ENCODE measurements around the gene NATD1.
A peak's percentile ranks its signal among the peaks of the same experiment; 100 is the strongest.

NATD1 gene

GRCh38 chr17:21285164-21286065 is 32.2 kb upstream of the NATD1 start:
- Mint-ChIP-seq H3K4me3 (peak overlapping the region; percentile 90), H3K9me3 (no peaks in the 10 kb centered on the region), H3K4me1 (ENCODE audit: low read depth) (peaks cover 30% of the 10 kb centered on the region), H3K27ac (peak overlapping the region; percentile 95), H3K36me3 (ENCODE audit: low read depth) (peaks cover 11% of the 10 kb centered on the region), H3K27me3 (ENCODE audit: low read depth) (peaks cover 6% of the 10 kb centered on the region)

GRCh38 chr17:21284319-21285163 is 31.3 kb upstream of the NATD1 start, which contains the start of gene MAP2K3:
TSS of gene MAP2K3 (plus strand) at chr17:21284711. CDS start at chr17:21284921, 210 bp downstream.
- Mint-ChIP-seq H3K4me1 (ENCODE audit: low read depth) (peaks cover 37% of the 10 kb centered on the region), H3K27me3 (ENCODE audit: low read depth) (peaks cover 6% of the 10 kb centered on the region), H3K9me3 (no peaks in the 10 kb centered on the region), H3K36me3 (ENCODE audit: low read depth) (peaks cover 11% of the 10 kb centered on the region), H3K27ac (peak within 1 kb of the TSS; percentile 95), H3K4me3 (peak within 1 kb of the TSS; percentile 90)

- H3K36me3 Mint-ChIP-seq (ENCODE audit: low read depth), result peaks cover 11% of the 10 kb centered on the region
- peaks cover 39% of the 10 kb centered on the region for H3K4me1 Mint-ChIP-seq (ENCODE audit: low read depth)
- H3K4me3 Mint-ChIP-seq, result peak overlapping the region; percentile 90
- no peaks in the 10 kb centered on the region for H3K9me3 Mint-ChIP-seq
- H3K27ac Mint-ChIP-seq, result peak overlapping the region; percentile 69
- peaks cover 6% of the 10 kb centered on the region for H3K27me3 Mint-ChIP-seq (ENCODE audit: low read depth)
Measured at GRCh38 chr17:21283482-21284318, 30.5 kb upstream of the NATD1 start.

- Mint-ChIP-seq H3K27me3 (ENCODE audit: low read depth) (peaks cover 6% of the 10 kb centered on the region), H3K36me3 (ENCODE audit: low read depth) (peaks cover 14% of the 10 kb centered on the region), H3K9me3 (no peaks in the 10 kb centered on the region), H3K27ac (no peak overlapping the region), H3K4me1 (ENCODE audit: low read depth) (peaks cover 37% of the 10 kb centered on the region), H3K4me3 (no peak overlapping the region)
Measured at GRCh38 chr17:21282850-21283249, 29.6 kb upstream of the NATD1 start.

GRCh38 chr17:21282231-21282630 is 29.0 kb upstream of the NATD1 start:
- Mint-ChIP-seq H3K4me3 (no peak overlapping the region), H3K27me3 (ENCODE audit: low read depth) (peaks cover 6% of the 10 kb centered on the region), H3K4me1 (ENCODE audit: low read depth) (peaks cover 36% of the 10 kb centered on the region)

GRCh38 chr17:21280081-21280518 is 26.9 kb upstream of the NATD1 start:
- Mint-ChIP-seq H3K4me1 (ENCODE audit: low read depth) (peaks cover 30% of the 10 kb centered on the region), H3K27me3 (ENCODE audit: low read depth) (peaks cover 6% of the 10 kb centered on the region), H3K27ac (peak overlapping the region; percentile 37), H3K36me3 (ENCODE audit: low read depth) (peaks cover 3% of the 10 kb centered on the region), H3K4me3 (no peak overlapping the region), H3K9me3 (no peaks in the 10 kb centered on the region)

More at GRCh38 chr17:21282231-21282630, 29.0 kb upstream of the NATD1 start:
- Mint-ChIP-seq H3K27ac (no peak overlapping the region), H3K36me3 (ENCODE audit: low read depth) (peaks cover 10% of the 10 kb centered on the region), H3K9me3 (no peaks in the 10 kb centered on the region)

GRCh38 chr17:21279582-21279981 is 26.4 kb upstream of the NATD1 start:
- Mint-ChIP-seq H3K9me3 (no peaks in the 10 kb centered on the region), H3K27me3 (ENCODE audit: low read depth) (peaks cover 6% of the 10 kb centered on the region), H3K36me3 (ENCODE audit: low read depth) (peaks cover 3% of the 10 kb centered on the region), H3K4me1 (ENCODE audit: low read depth) (peaks cover 33% of the 10 kb centered on the region), H3K27ac (peak overlapping the region; percentile 37), H3K4me3 (no peak overlapping the region)

- H3K27me3 Mint-ChIP-seq (ENCODE audit: low read depth), result peaks cover 6% of the 10 kb centered on the region
- no peak overlapping the region for H3K27ac Mint-ChIP-seq
- H3K4me1 Mint-ChIP-seq (ENCODE audit: low read depth), result peaks cover 33% of the 10 kb centered on the region
- no peaks in the 10 kb centered on the region for H3K9me3 Mint-ChIP-seq
- peaks cover 3% of the 10 kb centered on the region for H3K36me3 Mint-ChIP-seq (ENCODE audit: low read depth)
- no peak overlapping the region for H3K4me3 Mint-ChIP-seq
Measured at GRCh38 chr17:21279198-21279535, 26.0 kb upstream of the NATD1 start.

GRCh38 chr17:21278450-21279197 is 25.4 kb upstream of the NATD1 start:
- Mint-ChIP-seq H3K4me3 (peak overlapping the region; percentile 73), H3K27me3 (ENCODE audit: low read depth) (peaks cover 6% of the 10 kb centered on the region), H3K9me3 (no peaks in the 10 kb centered on the region), H3K27ac (peak overlapping the region; percentile 94), H3K36me3 (ENCODE audit: low read depth) (peaks cover 3% of the 10 kb centered on the region), H3K4me1 (ENCODE audit: low read depth) (peaks cover 33% of the 10 kb centered on the region)

- H3K27me3 Mint-ChIP-seq (ENCODE audit: low read depth), result peaks cover 6% of the 10 kb centered on the region
- H3K9me3 Mint-ChIP-seq, result no peaks in the 10 kb centered on the region
- peak overlapping the region; percentile 14 for H3K4me3 Mint-ChIP-seq
- peaks cover 33% of the 10 kb centered on the region for H3K4me1 Mint-ChIP-seq (ENCODE audit: low read depth)
- H3K27ac Mint-ChIP-seq, result no peak overlapping the region
- H3K36me3 Mint-ChIP-seq (ENCODE audit: low read depth), result peaks cover 3% of the 10 kb centered on the region
Measured at GRCh38 chr17:21277332-21277731, 24.1 kb upstream of the NATD1 start.

- Mint-ChIP-seq H3K9me3 (no peaks in the 10 kb centered on the region), H3K27ac (peak overlapping the region; percentile 94), H3K4me1 (ENCODE audit: low read depth) (peaks cover 33% of the 10 kb centered on the region), H3K27me3 (ENCODE audit: low read depth) (peaks cover 5% of the 10 kb centered on the region), H3K36me3 (ENCODE audit: low read depth) (peaks cover 3% of the 10 kb centered on the region), H3K4me3 (peak overlapping the region; percentile 91)
Measured at GRCh38 chr17:21276264-21276588, 23.0 kb upstream of the NATD1 start.

- Mint-ChIP-seq H3K36me3 (ENCODE audit: low read depth) (peaks cover 3% of the 10 kb centered on the region), H3K27ac (peak overlapping the region; percentile 66), H3K4me1 (ENCODE audit: low read depth) (peaks cover 33% of the 10 kb centered on the region), H3K27me3 (ENCODE audit: low read depth) (no peaks in the 10 kb centered on the region), H3K9me3 (no peaks in the 10 kb centered on the region), H3K4me3 (peak overlapping the region; percentile 91)
Measured at GRCh38 chr17:21275579-21276263, 22.5 kb upstream of the NATD1 start.

- Mint-ChIP-seq H3K9me3 (no peaks in the 10 kb centered on the region), H3K4me1 (ENCODE audit: low read depth) (peaks cover 28% of the 10 kb centered on the region), H3K27ac (no peak overlapping the region)
Measured at GRCh38 chr17:21275047-21275578, 21.9 kb upstream of the NATD1 start.

More at GRCh38 chr17:21275047-21275578, 21.9 kb upstream of the NATD1 start:
- Mint-ChIP-seq H3K36me3 (ENCODE audit: low read depth) (peaks cover 3% of the 10 kb centered on the region), H3K27me3 (ENCODE audit: low read depth) (no peaks in the 10 kb centered on the region), H3K4me3 (peak overlapping the region; percentile 91)

Measured in T-helper 1 cell treated with Interleukin-12 subunit alpha and Interleukin-12 subunit beta and Interleukin-4 antibody, amounts not matched to agents 30 μg/mL and 1 μg/mL, for 36 hours (primary cell).